HG02623 (cell line): Measurements from ENCODE around the gene C2orf72.
"Not testable (repeated sequence)": the region's sequence is repeated elsewhere in the genome, so short reads cannot be mapped to it uniquely, and the experiment has no call there.

Experiments
- ATAC-seq: cut with Tn5 transposase; IDR thresholded peaks from one replicate; pipeline ENCODE4 v1.9.1; 2021; ENCODE audit warnings: moderate library complexity; ENCODE audit not compliant: unreplicated experiment

Gene C2orf72

GRCh38 chr2:231013820-231014219, 23.5 kb upstream of the C2orf72 start:
- ATAC-seq: no peak

- ATAC-seq: no peak
Observed at GRCh38 chr2:231015478-231015877, 21.8 kb upstream of the C2orf72 start.

- ATAC-seq: no peak
Observed at GRCh38 chr2:231015926-231016325, 21.4 kb upstream of the C2orf72 start.

- ATAC-seq: no peak
Observed at GRCh38 chr2:231016566-231017230, 20.6 kb upstream of the C2orf72 start.

- ATAC-seq: no peak
Observed at GRCh38 chr2:231017231-231017598, 20.1 kb upstream of the C2orf72 start.

- no peak for ATAC-seq
Observed at GRCh38 chr2:231018184-231018583, 19.1 kb upstream of the C2orf72 start.

- ATAC-seq: not testable (repeated sequence)
Observed at GRCh38 chr2:231025059-231025458, 12.3 kb upstream of the C2orf72 start.

- no peak for ATAC-seq
Observed at GRCh38 chr2:231028889-231029288, 8.4 kb upstream of the C2orf72 start.

GRCh38 chr2:231029563-231029962, 7.8 kb upstream of the C2orf72 start:
- ATAC-seq: no peak

- no peak for ATAC-seq
Observed at GRCh38 chr2:231030725-231031124, 6.6 kb upstream of the C2orf72 start.

GRCh38 chr2:231032575-231033140, 4.7 kb upstream of the C2orf72 start:
- ATAC-seq: no peak

- no peak for ATAC-seq
Observed at GRCh38 chr2:231033147-231034132, 3.9 kb upstream of the C2orf72 start.

GRCh38 chr2:231034291-231034882, 2.9 kb upstream of the C2orf72 start:
- no peak for ATAC-seq

GRCh38 chr2:231036131-231036530, 1.2 kb upstream of the C2orf72 start:
- ATAC-seq: no peak

GRCh38 chr2:231036578-231037106, 681 bp upstream of the C2orf72 start:
- no peak for ATAC-seq

GRCh38 chr2:231037731-231038482, 584 bp downstream of the C2orf72 start:
- ATAC-seq: no peak

GRCh38 chr2:231038483-231039293, 1.4 kb downstream of the C2orf72 start:
- ATAC-seq: no peak

GRCh38 chr2:231039294-231039664, 2.0 kb downstream of the C2orf72 start:
- no peak for ATAC-seq

GRCh38 chr2:231039821-231040364, 2.6 kb downstream of the C2orf72 start:
- ATAC-seq: no peak
